Stomach (tissue), 9 donors: ENCODE data around the gene BCAS3. TPM values are rescaled to one million over a fixed set of nuclear protein-coding genes. Genes with fewer than 3 reads are reported as not detected.

Source experiments
- DNase-seq, 2 donors: peaks; one replicate each; pipeline versions ENCODE4 v3.0.0 to v3.0.0-alpha.2; 2013 to 2019
- H3K27ac ChIP-seq, 5 donors: fragments of 200-600 bp in 4 of 5; sonication (generic) in 4 of 5; one replicate each; pipeline ENCODE4 v1.5.1; 2013 to 2019; ENCODE audit warnings: mild to moderate bottlenecking in 1 of 5, moderate library complexity in 1 of 5
- H3K27me3 ChIP-seq, 3 donors: fragments of 200-600 bp; sonication (generic); one replicate each; pipeline ENCODE4 v1.5.1; 2017 to 2019; ENCODE audit warnings: mixed run types in 1 of 3
- H3K36me3 ChIP-seq, 4 donors: fragments of 200-600 bp; sonication (generic); 1 replicate in 3 of 4; 2 replicates in 1 of 4; pipeline ENCODE4 v1.5.1; 2016 to 2019
- H3K4me1 ChIP-seq, 4 donors: fragments of 200-600 bp; sonication (generic); one replicate each; pipeline ENCODE4 v1.5.1; 2016 to 2019
- H3K4me3 ChIP-seq, 4 donors: fragments of 200-600 bp; sonication (generic) in 3 of 4; one replicate each; pipeline ENCODE4 v1.5.1; 2016 to 2019; ENCODE audit warnings: mild to moderate bottlenecking in 1 of 4
- H3K9me3 ChIP-seq, 4 donors: fragments of 200-600 bp; sonication (generic); one replicate each; pipeline ENCODE4 v1.5.1; 2016 to 2019
- EP300 ChIP-seq: sonication (generic); formaldehyde crosslinking; IDR thresholded peaks from one replicate; pipeline ENCODE4 v1.6.1; 2017; ENCODE audit warnings: antibody characterized with exemption
- POLR2A ChIP-seq, 4 donors: fragments of 450-650 bp; IDR thresholded peaks; one replicate each; pipeline ENCODE4 v1.6.1; 2016; ENCODE audit warnings: antibody characterized with exemption in 4 of 4, control low read depth in 2 of 4, mild to moderate bottlenecking in 1 of 4, moderate library complexity in 1 of 4
- POLR2AphosphoS5 ChIP-seq, 3 donors: sonication (generic); formaldehyde crosslinking; IDR thresholded peaks; one replicate each; pipeline ENCODE4 v1.6.1; 2016; ENCODE audit warnings: antibody characterized with exemption in 3 of 3
- WGBS, 5 donors: extraction: QIAGEN DNeasy Blood & Tissue Kit in 3 of 5; methylation state at CpG; one replicate each; pipeline versions ENCODE4 v1.1.5 to v1.1.7; 2013 to 2018; 5-methylcytosine and 5-hydroxymethylcytosine counted together
- intact Hi-C: fragments of 100-400 bp; cut with DNase I; formaldehyde crosslinking; loops from one replicate; pipeline ENCODE4 v1.15.1; 2023; ENCODE audit warnings: low total_unique reads
- polyA plus RNA-seq, 3 donors: library from polyadenylated mRNA; stranded (reverse); fragments of 200-250 nt; gene quantifications; one replicate each; pipeline ENCODE4 v1.2.3, GENCODE V29; 2013
- total RNA-seq, 5 donors: library from RNA; depleted of rRNA; stranded (reverse); fragments of >200 nt; gene quantifications; one replicate each; pipeline versions ENCODE4 v1.1.0 to v1.2.3, GENCODE V29; 2014 to 2016
- TF ChIP-seq, protein P1 (sequence below), 7 experiments: fragments of 450-650 bp in 4 of 7; fragments of 200-600 bp in 3 of 7; sonication (generic) in 3 of 7; IDR thresholded peaks; one replicate each; pipeline ENCODE4 v1.5.1; 2016 to 2019; ENCODE audit warnings: antibody characterized with exemption in 7 of 7, control low read depth in 2 of 7, mild to moderate bottlenecking in 1 of 7
- donor health status: healthy with polysubstance abuse.
- donor health status: Bipolar disorder and iron deficiency.
- donor health status: healthy.

BCAS3 gene
- total and polyA plus RNA-seq, 8 donors = 4.9 to 150 (median 25.3) TPM

GRCh38 chr17:61132524-61132923, 454.9 kb downstream of the BCAS3 start:
- Histone ChIP-seq H3K36me3 (no peaks in the 10 kb centered on the region), H3K4me1 (no peaks in the 10 kb centered on the region), H3K27ac (peak overlapping the region in 1 of 5 donors; percentile 62), H3K27me3 (no peaks in the 10 kb centered on the region), H3K4me3 (no peak overlapping the region), H3K9me3 (no peaks in the 10 kb centered on the region)
- WGBS, 5 donors = 82 to 98% (median 86%) methylated on average over 4 of the region's 4 CpGs
- intact Hi-C loops = no loop called here
- TF ChIP-seq, protein P1, sequence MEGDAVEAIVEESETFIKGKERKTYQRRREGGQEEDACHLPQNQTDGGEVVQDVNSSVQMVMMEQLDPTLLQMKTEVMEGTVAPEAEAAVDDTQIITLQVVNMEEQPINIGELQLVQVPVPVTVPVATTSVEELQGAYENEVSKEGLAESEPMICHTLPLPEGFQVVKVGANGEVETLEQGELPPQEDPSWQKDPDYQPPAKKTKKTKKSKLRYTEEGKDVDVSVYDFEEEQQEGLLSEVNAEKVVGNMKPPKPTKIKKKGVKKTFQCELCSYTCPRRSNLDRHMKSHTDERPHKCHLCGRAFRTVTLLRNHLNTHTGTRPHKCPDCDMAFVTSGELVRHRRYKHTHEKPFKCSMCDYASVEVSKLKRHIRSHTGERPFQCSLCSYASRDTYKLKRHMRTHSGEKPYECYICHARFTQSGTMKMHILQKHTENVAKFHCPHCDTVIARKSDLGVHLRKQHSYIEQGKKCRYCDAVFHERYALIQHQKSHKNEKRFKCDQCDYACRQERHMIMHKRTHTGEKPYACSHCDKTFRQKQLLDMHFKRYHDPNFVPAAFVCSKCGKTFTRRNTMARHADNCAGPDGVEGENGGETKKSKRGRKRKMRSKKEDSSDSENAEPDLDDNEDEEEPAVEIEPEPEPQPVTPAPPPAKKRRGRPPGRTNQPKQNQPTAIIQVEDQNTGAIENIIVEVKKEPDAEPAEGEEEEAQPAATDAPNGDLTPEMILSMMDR (IDR thresholded peaks at IDR 0.05) = no peak
- DNase-seq = no peak

DNA sequence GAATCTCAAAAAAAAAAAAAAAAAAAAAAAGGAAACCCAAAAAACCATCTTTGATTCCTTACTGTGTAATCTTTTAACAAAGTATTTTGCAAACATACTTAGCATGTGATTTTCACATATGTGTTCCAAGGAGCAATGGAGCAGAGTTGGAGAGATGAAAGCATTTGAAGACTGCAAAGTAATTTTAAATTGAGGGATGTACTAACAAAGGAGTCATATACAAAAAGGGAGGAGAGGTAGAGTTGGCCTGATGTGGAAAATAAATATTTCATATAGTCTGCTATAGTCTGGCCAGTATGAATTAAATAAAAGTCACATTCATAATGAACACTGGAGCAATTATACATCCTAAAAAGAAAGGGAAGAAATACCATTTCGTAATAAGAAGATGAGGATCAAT, 456.2 kb downstream of the BCAS3 start:
- H3K27me3 ChIP-seq = no peaks in the 10 kb centered on the region
- H3K9me3 ChIP-seq = no peaks in the 10 kb centered on the region
- no peaks in the 10 kb centered on the region for H3K36me3 ChIP-seq
- DNase-seq = no peak
- H3K4me3 ChIP-seq = no peak overlapping the region
- intact Hi-C loops = no loop called here
- no peak for TF ChIP-seq EP300
- TF ChIP-seq, protein P1 (IDR thresholded peaks at IDR 0.05) = no peak
- no peak for TF ChIP-seq POLR2A (IDR thresholded peaks at IDR 0.05)
- TF ChIP-seq POLR2AphosphoS5 (IDR thresholded peaks at IDR 0.05) = no peak
- WGBS, 5 donors = 84 to 93% (median 90%) methylated on average over 1 of the region's 1 CpG
- H3K27ac ChIP-seq = peak overlapping the region in 3 of 5 donors; percentile 32 to 62 (median 35)
- peaks cover 0 to 8% (median 7%) of the 10 kb centered on the region in 4 donors for H3K4me1 ChIP-seq

- Histone ChIP-seq H3K27ac (peak overlapping the region in 4 of 5 donors; percentile 23 to 62 (median 44)), H3K4me3 (no peak overlapping the region), H3K9me3 (no peaks in the 10 kb centered on the region), H3K4me1 (peaks cover 0 to 17% (median 13%) of the 10 kb centered on the region in 4 donors), H3K27me3 (no peaks in the 10 kb centered on the region), H3K36me3 (no peaks in the 10 kb centered on the region)
- DNase-seq = no peak
- TF ChIP-seq POLR2AphosphoS5 (IDR thresholded peaks at IDR 0.05) = no peak
- TF ChIP-seq, protein P1 (IDR thresholded peaks at IDR 0.05) = no peak
- TF ChIP-seq EP300 = no peak
- TF ChIP-seq POLR2A (IDR thresholded peaks at IDR 0.05) = no peak
- intact Hi-C loops = no loop called here
- WGBS, 5 donors = 80 to 90% (median 82%) methylated on average over 6 of the region's 6 CpGs
These were observed 457.0 kb downstream of the BCAS3 start for GRCh38 chr17:61134551-61135235.

- Histone ChIP-seq H3K4me1 (peaks cover 0 to 27% (median 18%) of the 10 kb centered on the region in 4 donors), H3K27ac (peak overlapping the region; percentile 19 to 62 (median 43)), H3K9me3 (no peaks in the 10 kb centered on the region), H3K36me3 (no peaks in the 10 kb centered on the region), H3K27me3 (no peaks in the 10 kb centered on the region), H3K4me3 (no peak overlapping the region)
- intact Hi-C loops = no loop called here
- WGBS, 5 donors = 73 to 91% (median 83%) methylated on average over 14 of the region's 14 CpGs
- no peak for TF ChIP-seq POLR2A (IDR thresholded peaks at IDR 0.05)
- TF ChIP-seq, protein P1 (IDR thresholded peaks at IDR 0.05) = no peak
- TF ChIP-seq EP300 = no peak
- DNase-seq = peak in 1 of 2 donors; percentile 37
These were observed 458.1 kb downstream of the BCAS3 start for GRCh38 chr17:61135782-61136181.
